Fibroblast of the aortic adventitia (primary cell): ENCODE results near the gene TEAD2. TPM values are rescaled to one million over a fixed set of nuclear protein-coding genes. Genes with fewer than 3 reads are reported as not detected.

Experiments
- DNase-seq: peaks from one replicate; pipeline ENCODE4 v3.0.0-alpha.2; 2010; ENCODE audit warnings: low read depth
- H3K4me3 ChIP-seq: 2 replicates; pipeline ENCODE4 v1.5.1; 2011; ENCODE audit warnings: low read depth, mild to moderate bottlenecking, control low read depth, low read length, moderate library complexity
- CTCF ChIP-seq: IDR thresholded peaks from 2 replicates; pipeline ENCODE4 v1.5.1; 2011; ENCODE audit warnings: mild to moderate bottlenecking, low read length, control low read depth, inconsistent platforms; ENCODE audit not compliant: insufficient read depth
- total RNA-seq: library from RNA; depleted of rRNA; stranded (reverse); fragments of >200 nt; gene quantifications from 2 replicates; pipeline ENCODE4 v1.2.3, GENCODE V29; 2012; ENCODE audit warnings: low replicate concordance

Gene TEAD2
- total RNA-seq, 1 donor: 19.2 TPM

DNA sequence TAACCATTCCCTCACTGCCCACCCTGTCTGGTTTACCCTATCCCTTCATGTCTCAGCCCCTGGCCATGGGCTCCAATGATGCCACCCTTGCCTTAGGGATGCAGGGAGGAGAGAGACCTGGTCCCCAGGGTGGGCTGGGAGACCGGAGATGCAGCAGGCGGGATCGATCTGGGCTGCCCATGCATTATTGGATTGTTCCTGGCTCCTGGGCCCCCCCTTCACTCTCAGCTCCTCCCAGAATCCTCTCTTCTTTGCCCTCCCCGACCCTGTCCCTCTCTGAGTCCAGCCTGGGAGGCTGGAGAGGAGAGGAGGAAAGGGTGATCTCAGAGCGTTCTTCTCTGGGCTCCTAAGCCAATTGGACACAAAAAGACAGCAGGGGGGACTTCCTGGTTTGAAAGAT lies 31.7 kb upstream of the TEAD2 start:
- no peak for TF ChIP-seq CTCF
- no peak for DNase-seq

DNA sequence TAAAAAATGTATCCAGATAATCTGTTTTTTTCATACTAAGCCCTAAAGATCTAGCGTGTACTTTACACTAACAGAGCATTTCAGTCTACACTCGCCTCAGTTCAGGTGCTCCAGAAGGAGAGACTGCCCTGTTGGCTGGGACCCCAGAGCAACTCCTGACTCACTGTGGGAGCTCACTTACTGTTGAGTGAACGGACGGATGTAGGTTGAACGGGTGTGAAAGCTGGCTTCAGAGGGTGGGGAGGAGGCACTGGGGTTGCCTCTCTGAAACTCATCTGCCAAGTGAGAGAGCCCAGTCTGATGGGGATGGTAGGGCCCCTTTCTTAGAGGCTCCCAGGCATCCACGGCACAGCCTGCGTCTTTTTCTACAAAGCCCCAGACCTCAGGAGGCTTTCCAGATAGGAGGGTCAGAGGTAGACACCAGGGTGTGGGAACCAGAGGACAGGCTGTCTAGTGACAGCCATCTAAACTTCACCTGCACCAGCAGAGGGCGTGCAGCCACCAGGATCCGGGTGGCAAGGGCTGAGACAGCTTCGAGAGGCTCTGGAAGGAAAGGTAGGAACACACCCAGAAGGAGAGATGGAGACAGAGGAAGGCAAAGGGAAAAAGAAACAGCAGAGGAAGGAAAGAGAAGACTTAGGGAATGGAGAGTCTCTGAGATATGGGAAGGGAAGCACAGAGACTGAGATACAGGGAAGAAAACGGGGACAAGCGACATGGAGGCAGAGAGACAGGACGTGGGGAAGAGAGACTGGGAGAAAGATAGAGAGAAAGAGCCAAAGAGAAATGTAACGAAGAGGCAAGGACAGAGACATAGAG lies 29.6 kb upstream of the TEAD2 start:
- DNase-seq: peak; percentile 66
- H3K4me3 ChIP-seq: no peak overlapping the region
- peak; percentile 76 for TF ChIP-seq CTCF

More for the DNA sequence above, 31.7 kb upstream of the TEAD2 start:
- H3K4me3 ChIP-seq: no peak overlapping the region

- no peak overlapping the region for H3K4me3 ChIP-seq
- TF ChIP-seq CTCF: no peak
- DNase-seq: no peak
Measured at GRCh38 chr19:49390929-49391359, 28.7 kb upstream of the TEAD2 start.

DNA sequence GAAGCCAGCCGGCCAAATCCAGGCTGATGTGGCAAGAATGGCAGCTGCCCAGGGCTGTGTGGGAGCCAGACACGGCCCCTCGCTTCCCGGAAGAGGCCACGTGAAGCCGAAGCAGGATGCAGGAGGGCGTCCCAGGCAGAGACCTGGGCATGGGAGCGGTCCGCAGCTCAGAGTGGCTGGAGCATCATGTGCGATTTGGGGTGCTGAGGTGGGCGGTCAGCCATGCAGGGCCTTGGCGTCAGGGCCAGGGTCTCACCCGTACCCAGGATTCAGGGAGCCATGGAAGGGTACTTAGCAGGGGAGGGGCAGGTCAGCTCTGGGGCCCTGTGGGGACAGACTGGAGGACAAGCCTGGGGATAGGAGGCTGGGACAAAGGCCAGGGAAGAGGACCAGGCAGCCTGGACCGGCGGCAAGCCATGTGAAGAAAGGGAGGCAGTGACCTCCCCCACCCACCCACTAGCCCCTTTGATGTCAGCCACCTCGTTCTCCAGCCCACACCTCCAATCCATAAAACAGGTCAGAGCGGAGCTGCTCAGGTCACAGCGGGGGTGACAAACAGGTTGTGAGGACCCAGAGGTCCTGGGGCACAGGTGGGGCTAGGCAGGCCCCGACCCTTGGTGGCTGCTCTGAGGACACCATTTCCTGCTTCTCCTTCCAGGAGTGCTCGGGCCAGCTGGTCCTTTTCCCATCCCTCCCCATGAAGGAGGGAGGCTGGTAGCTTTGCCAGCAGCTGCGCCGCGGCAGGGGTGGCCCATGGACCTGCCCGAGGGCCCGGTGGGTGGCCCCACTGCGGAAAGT lies 28.1 kb upstream of the TEAD2 start:
- no peak overlapping the region for H3K4me3 ChIP-seq
- no peak for DNase-seq
- TF ChIP-seq CTCF: no peak

GRCh38 chr19:49389406-49389805 lies 27.2 kb upstream of the TEAD2 start:
- no peak overlapping the region for H3K4me3 ChIP-seq
- TF ChIP-seq CTCF: no peak
- DNase-seq: no peak

DNA sequence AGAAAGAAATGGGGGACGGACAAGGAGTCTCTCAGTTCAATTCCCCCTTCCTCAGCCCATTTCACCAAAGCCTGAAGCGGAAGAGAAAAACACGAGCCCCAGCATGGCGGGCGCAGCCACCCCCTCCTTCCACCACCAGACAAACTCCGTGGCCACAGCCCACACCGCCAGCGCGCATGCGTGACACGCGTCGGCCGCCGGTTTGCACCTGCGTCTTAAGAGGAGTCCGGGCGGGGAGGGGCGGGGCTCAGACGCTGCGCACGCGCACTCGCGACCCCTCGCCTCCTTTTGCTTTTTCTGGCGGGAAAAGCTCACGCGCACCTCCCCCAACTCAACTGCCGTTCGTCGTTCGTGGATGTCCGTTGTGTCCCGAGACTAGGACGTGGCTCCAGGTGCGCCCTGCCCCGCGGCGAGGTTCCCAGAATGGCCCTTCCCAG lies 25.7 kb upstream of the TEAD2 start, which contains the start of gene KASH5:
Gene KASH5, plus strand, starts transcription at position 314 of the 437 bp plus-strand sequence. CDS start 2,635 bp downstream, outside the sequence.
- H3K4me3 ChIP-seq: no peak within 1 kb of the TSS
- DNase-seq: no peak
- no peak for TF ChIP-seq CTCF
